HCT116 (cell line): ENCODE results near the gene TFEB. TPM values are rescaled to one million over a fixed set of nuclear protein-coding genes. Genes with fewer than 3 reads are reported as not detected.

Experiments used
- ATAC-seq: fragments of 200-7000 bp; cut with Tn5 transposase; 2 replicates; pipeline ENCODE4 v1.9.1; 2020; ENCODE audit warnings: mild to moderate bottlenecking, moderate library complexity
- BruUV-seq: library from RNA; stranded (reverse); fragments of 400-500 nt; replicated peaks from 2 replicates; lab custom pipeline; 2021; lab: Mats Ljungman, UMichigan
- CTCF ChIA-PET: fragments of 300-600 bp; sonication (Branson Sonifier 250); formaldehyde crosslinking; loops from one replicate; lab custom pipeline; 2021; ENCODE audit warnings: antibody characterized with exemption; lab: Charles Lee
- POLR2A ChIA-PET: fragments of 300-600, 350-600 bp; sonication (Branson Sonifier 250); formaldehyde crosslinking; loops from one replicate; lab custom pipeline; 2021; ENCODE audit warnings: antibody characterized with exemption; lab: Charles Lee
- RAD21 ChIA-PET, 2 experiments: fragments of 300-600 bp; sonication (Branson Sonifier 250); formaldehyde crosslinking; loops; one replicate each; lab custom pipeline; 2023; ENCODE audit warnings: low total read pairs in 2 of 2; ENCODE audit not compliant: uncharacterized antibody in 2 of 2, unreplicated experiment in 2 of 2, low non-redundant PET in 1 of 2; lab: Charles Lee
- DNase-seq: peaks from one replicate; pipeline ENCODE4 v3.0.0-alpha.2; 2010; ENCODE audit warnings: low read depth, low spot score
- H2AFZ ChIP-seq: fragments of 200-600 bp; shearing (Covaris generic), sonication (generic); 2 replicates; pipeline ENCODE4 v1.6.1; 2017; ENCODE audit warnings: low read depth, mixed run types, mixed read lengths, antibody characterized with exemption, low read length; ENCODE audit not compliant: poor library complexity, severe bottlenecking
- H3K27ac ChIP-seq: 2 replicates; pipeline ENCODE4 v1.5.1; 2012; ENCODE audit warnings: low read depth, low read length
- H3K27me3 ChIP-seq: fragments of 200-600 bp; sonication (generic); 2 replicates; pipeline ENCODE4 v1.6.1; 2016; ENCODE audit warnings: mixed run types, low read length, mixed read lengths; ENCODE audit not compliant: insufficient read depth
- H3K36me3 ChIP-seq, 2 experiments: fragments of 200-500 bp in 1 of 2; fragments of 200-600 bp in 1 of 2; sonication (Bioruptor generic) in 1 of 2; sonication (generic) in 1 of 2; 2 replicates each; pipeline versions ENCODE4 v1.5.1 to v1.6.1; 2014 to 2016; ENCODE audit warnings: low read length in 2 of 2, inconsistent platforms in 1 of 2, mixed read lengths in 1 of 2, mixed run types in 1 of 2; ENCODE audit not compliant: insufficient read depth in 2 of 2, control insufficient read depth in 1 of 2
- H3K4me1 ChIP-seq, 2 experiments: fragments of 200-600 bp in 1 of 2; sonication (generic) in 1 of 2; 2 replicates each; pipeline versions ENCODE4 v1.5.1 to v1.6.1; 2012 to 2017; ENCODE audit warnings: low read length in 2 of 2, inconsistent platforms in 1 of 2, mild to moderate bottlenecking in 1 of 2, mixed read lengths in 1 of 2, mixed run types in 1 of 2, moderate library complexity in 1 of 2; ENCODE audit not compliant: insufficient read depth in 2 of 2, control insufficient read depth in 1 of 2
- H3K4me2 ChIP-seq: fragments of 200-600 bp; sonication (generic); 2 replicates; pipeline ENCODE4 v1.6.1; 2017; ENCODE audit warnings: mixed run types, low read length, mixed read lengths
- H3K4me3 ChIP-seq, 2 experiments: fragments of 200-600 bp in 1 of 2; sonication (generic) in 1 of 2; replicated peaks in 1 of 2; 2 replicates each; pipeline ENCODE4 v1.5.1; 2011 to 2016; ENCODE audit warnings: low read length in 2 of 2, control low read depth in 1 of 2, low read depth in 1 of 2, mild to moderate bottlenecking in 1 of 2, mixed read lengths in 1 of 2, mixed run types in 1 of 2
- H3K79me2 ChIP-seq: fragments of 200-600 bp; sonication (generic); 2 replicates; pipeline ENCODE4 v1.6.1; 2017; ENCODE audit warnings: mild to moderate bottlenecking, mixed run types, low read length, moderate library complexity, mixed read lengths; ENCODE audit not compliant: insufficient read depth
- H3K9ac ChIP-seq: fragments of 200-600 bp; sonication (generic); 2 replicates; pipeline ENCODE4 v1.6.1; 2016; ENCODE audit warnings: low read length, mixed read lengths
- H3K9me2 ChIP-seq: fragments of 200-600 bp; sonication (generic), shearing (Covaris generic); 2 replicates; pipeline ENCODE4 v1.6.1; 2017; ENCODE audit warnings: mixed run types, mild to moderate bottlenecking, moderate library complexity; ENCODE audit not compliant: insufficient read depth
- H3K9me3 ChIP-seq, 2 experiments: fragments of 200-500 bp in 1 of 2; fragments of 200-600 bp in 1 of 2; sonication (Bioruptor generic) in 1 of 2; sonication (generic) in 1 of 2; 2 replicates each; pipeline ENCODE4 v1.6.1; 2014 to 2017; ENCODE audit warnings: low read length in 2 of 2, mixed read lengths in 2 of 2, inconsistent platforms in 1 of 2, low read depth in 1 of 2, mild to moderate bottlenecking in 1 of 2, mixed run types in 1 of 2, moderate library complexity in 1 of 2; ENCODE audit not compliant: control insufficient read depth in 1 of 2, insufficient read depth in 1 of 2
- H4K20me1 ChIP-seq: fragments of 200-600 bp; sonication (generic), shearing (Covaris generic); 2 replicates; pipeline ENCODE4 v1.6.1; 2017; ENCODE audit warnings: mixed run types, mild to moderate bottlenecking, moderate library complexity; ENCODE audit not compliant: insufficient read depth
- CBX3 ChIP-seq: IDR thresholded peaks from 2 replicates; pipeline ENCODE4 v1.6.1; 2012; ENCODE audit warnings: low read depth
- CEBPB ChIP-seq: IDR thresholded peaks from 2 replicates; pipeline ENCODE4 v1.6.1; 2012; ENCODE audit warnings: low read depth
- EGR1 ChIP-seq: IDR thresholded peaks from 2 replicates; pipeline ENCODE4 v1.6.1; 2012; ENCODE audit warnings: low read depth
- EZH2 ChIP-seq: fragments of 200-600 bp; sonication (generic); IDR thresholded peaks from 2 replicates; pipeline ENCODE4 v1.6.1; 2017; ENCODE audit warnings: antibody characterized with exemption, mixed run types
- POLR2A ChIP-seq: IDR thresholded peaks from 2 replicates; pipeline ENCODE4 v1.7.0; 2011; ENCODE audit warnings: borderline replicate concordance; ENCODE audit not compliant: insufficient read depth, insufficient read length; ENCODE audit errors: extremely low read depth
- SRF ChIP-seq: IDR thresholded peaks from 2 replicates; pipeline ENCODE4 v1.6.1; 2012; ENCODE audit warnings: low read depth
- ZBTB33 ChIP-seq: IDR thresholded peaks from 2 replicates; pipeline ENCODE4 v1.6.1; 2011; ENCODE audit warnings: mild to moderate bottlenecking, low read length, moderate library complexity; ENCODE audit not compliant: insufficient replicate concordance; ENCODE audit errors: extremely low read depth
- ZFX ChIP-seq: fragments of 450-650 bp; IDR thresholded peaks from 2 replicates; pipeline ENCODE4 v1.6.1; 2017
- intact Hi-C: fragments of 100-400 bp; cut with micrococcal nuclease; formaldehyde crosslinking; loops from 2 replicates; pipeline ENCODE4 v1.10.0; 2022
- total RNA-seq: library from RNA; stranded (reverse); gene quantifications from one replicate; pipeline ENCODE4 v1.2.1, GENCODE V29; 2021; ENCODE audit not compliant: unreplicated experiment

TFEB gene
- total RNA-seq, 1 experiment from 2014 or later, result 4.8 TPM

- TF ChIP-seq ZBTB33 (no peak), ZFX (no peak)
Measured at GRCh38 chr6:41693281-41694240, 41.8 kb downstream of the TFEB start (continued).

- Histone ChIP-seq H4K20me1 (no peaks in the 10 kb centered on the region), H3K4me2 (no peak overlapping the region), H3K27ac (no peak overlapping the region), H3K9ac (no peak overlapping the region), H3K4me1 (peaks cover 5 to 14% of the 10 kb centered on the region in 2 experiments; a peak in 3 of 4 replicates), H3K36me3 (no peaks in the 10 kb centered on the region), H3K9me2 (no peaks in the 10 kb centered on the region), H3K4me3 (no peak overlapping the region), H3K27me3 (no peaks in the 10 kb centered on the region), H3K9me3 (no peaks in the 10 kb centered on the region), H3K79me2 (no peaks in the 10 kb centered on the region), H2AFZ (no peak overlapping the region)
- POLR2A ChIA-PET, result no interaction called here
- no TSS peak for BruUV-seq
- intact Hi-C loops, result no loop called here
- CTCF ChIA-PET, result interaction anchor here (1.1 to 4.3 kb wide), 2 partner anchors 11 to 13 kb away, joined by 4 to 19 read pairs; no protein-coding TSS in a partner anchor
- RAD21 ChIA-PET, result no interaction called here
- ATAC-seq (no peak), DNase-seq (no peak)
- TF ChIP-seq EGR1 (no peak), POLR2A (no peak), CEBPB (no peak), EZH2 (no peak), CBX3 (no peak), SRF (no peak)
Measured at GRCh38 chr6:41692730-41693129, 42.7 kb downstream of the TFEB start.
